HepG2 (cell line): ENCODE results near the gene CILP2. TPM values are rescaled to one million over a fixed set of nuclear protein-coding genes. Genes with fewer than 3 reads are reported as not detected.
A peak's percentile ranks its signal among the peaks of the same experiment; 100 is the strongest.

Experiments used
- ATF7 ChIP-seq, 2 experiments: fragments of 450-650 bp in 1 of 2; sonication (generic) in 1 of 2; formaldehyde crosslinking in 1 of 2; IDR thresholded peaks; 2 replicates each; pipeline versions ENCODE4 v1.4.0 to v1.6.1; 2016 to 2020; ENCODE audit warnings: antibody characterized with exemption in 1 of 2, mild to moderate bottlenecking in 1 of 2, missing genetic modification reagents in 1 of 2
- GATA4 ChIP-seq: sonication (generic); IDR thresholded peaks from 2 replicates; pipeline ENCODE4 v1.6.1; 2016; ENCODE audit warnings: antibody characterized with exemption, low read depth, borderline replicate concordance
- IRF9 ChIP-seq: sonication (generic); formaldehyde crosslinking; IDR thresholded peaks from 2 replicates; pipeline ENCODE4 v1.8.0; 2022; ENCODE audit warnings: missing genetic modification reagents, mild to moderate bottlenecking, borderline replicate concordance
- MYNN ChIP-seq: sonication (generic); formaldehyde crosslinking; IDR thresholded peaks from 2 replicates; pipeline ENCODE4 v1.4.0; 2020; ENCODE audit warnings: mild to moderate bottlenecking, low read depth, missing genetic modification reagents
- SALL2 ChIP-seq: sonication (generic); formaldehyde crosslinking; IDR thresholded peaks from 2 replicates; pipeline ENCODE4 v1.8.1; 2023; ENCODE audit warnings: mild to moderate bottlenecking, missing genetic modification reagents, inconsistent platforms
- YEATS4 ChIP-seq: sonication (generic); formaldehyde crosslinking; IDR thresholded peaks from 2 replicates; pipeline ENCODE4 v1.4.0; 2020; ENCODE audit warnings: missing genetic modification reagents, borderline replicate concordance
- ZNF558 ChIP-seq: sonication (generic); formaldehyde crosslinking; IDR thresholded peaks from 2 replicates; pipeline ENCODE4 v1.9.0; 2022; ENCODE audit warnings: mild to moderate bottlenecking, missing genetic modification reagents, borderline replicate concordance
- ZNF704 ChIP-seq: sonication (generic); formaldehyde crosslinking; IDR thresholded peaks from 2 replicates; pipeline ENCODE4 v1.8.1; 2023; ENCODE audit warnings: mild to moderate bottlenecking, inconsistent platforms, moderate library complexity, missing genetic modification reagents, borderline replicate concordance
- ZNF746 ChIP-seq: sonication (generic); formaldehyde crosslinking; IDR thresholded peaks from 2 replicates; pipeline ENCODE4 v1.8.0; 2022; ENCODE audit warnings: mild to moderate bottlenecking, missing genetic modification reagents
- polyA plus RNA-seq, 8 experiments: library from polyadenylated mRNA; depleted of rRNA in 3 of 8; stranded (reverse) in 7 of 8; unstranded in 1 of 8; fragments of >200 nt; fragmentation: Illumina TruSeq in 4 of 8; extraction: Trizol in 4 of 8; gene quantifications; 2 replicates each; pipeline versions ENCODE4 v1.2.1 to v1.2.3, GENCODE V29; 2011 to 2016; ENCODE audit warnings: low read depth in 4 of 8, missing spikeins in 1 of 8, mixed read lengths in 1 of 8; ENCODE audit not compliant: insufficient read depth in 1 of 8
- total RNA-seq, 5 experiments: library from RNA; depleted of rRNA; stranded (reverse); fragments of >200 nt; fragmentation: Illumina TruSeq; extraction: Trizol; gene quantifications; 2 replicates each; pipeline ENCODE4 v1.2.3, GENCODE V29; 2016; ENCODE audit warnings: low read depth in 1 of 5
- TF ChIP-seq, protein P1 (sequence below): sonication (generic); formaldehyde crosslinking; IDR thresholded peaks from 2 replicates; pipeline ENCODE4 v1.5.0; 2020; ENCODE audit warnings: mild to moderate bottlenecking, missing genetic modification reagents, borderline replicate concordance
- TF ChIP-seq, protein P2 (sequence below): sonication (generic); formaldehyde crosslinking; IDR thresholded peaks from 2 replicates; pipeline ENCODE4; 2020; ENCODE audit warnings: missing genetic modification reagents, mild to moderate bottlenecking, borderline replicate concordance

Gene CILP2
- total and polyA plus RNA-seq, 2 of the 13 experiments (the other 11 are each of a cell fraction or from before 2014, with no cell fraction given): 0.09 to 0.37 TPM

DNA sequence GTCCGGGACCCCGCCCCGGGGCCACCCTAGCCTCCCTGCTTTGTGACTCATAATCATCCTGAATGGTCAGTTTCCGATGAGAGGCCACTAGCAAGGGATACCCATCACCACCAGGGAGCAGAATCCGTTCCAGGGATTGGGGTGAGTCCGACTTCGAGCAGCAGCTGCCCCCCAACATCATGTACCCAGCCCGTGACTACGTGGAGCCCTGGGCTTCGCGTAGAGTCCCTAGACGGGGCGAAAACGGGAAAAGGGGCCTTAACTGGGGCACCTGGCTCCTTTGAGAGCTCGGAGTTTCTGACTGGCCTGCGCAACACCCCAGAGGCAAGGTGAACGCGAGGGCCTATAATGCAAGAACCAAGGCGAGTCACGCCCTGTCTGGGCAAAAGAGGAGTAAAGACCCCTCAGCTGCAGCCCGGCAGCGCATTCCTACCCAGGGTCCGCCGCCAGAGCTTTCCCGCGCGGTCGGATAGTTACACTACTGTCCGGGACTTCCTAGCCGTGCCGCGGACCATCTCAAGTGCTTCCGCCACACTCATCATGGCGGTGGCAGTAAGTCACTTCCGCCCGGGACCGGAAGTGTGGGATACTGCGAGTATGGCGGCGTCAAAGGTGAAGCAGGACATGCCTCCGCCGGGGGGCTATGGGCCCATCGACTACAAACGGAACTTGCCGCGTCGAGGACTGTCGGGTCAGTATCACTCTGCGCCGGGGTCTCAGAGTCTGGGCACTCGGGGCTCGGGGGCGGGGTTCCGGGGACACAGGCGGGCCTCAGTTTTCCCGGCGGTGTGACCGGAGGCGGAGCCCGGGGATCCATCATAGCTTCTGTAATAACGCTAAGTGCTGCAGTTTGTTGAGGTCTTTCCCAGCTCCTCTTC is 22.2 kb upstream of the CILP2 start, which contains the start of gene NDUFA13 (continued):
- TF ChIP-seq, protein P1, sequence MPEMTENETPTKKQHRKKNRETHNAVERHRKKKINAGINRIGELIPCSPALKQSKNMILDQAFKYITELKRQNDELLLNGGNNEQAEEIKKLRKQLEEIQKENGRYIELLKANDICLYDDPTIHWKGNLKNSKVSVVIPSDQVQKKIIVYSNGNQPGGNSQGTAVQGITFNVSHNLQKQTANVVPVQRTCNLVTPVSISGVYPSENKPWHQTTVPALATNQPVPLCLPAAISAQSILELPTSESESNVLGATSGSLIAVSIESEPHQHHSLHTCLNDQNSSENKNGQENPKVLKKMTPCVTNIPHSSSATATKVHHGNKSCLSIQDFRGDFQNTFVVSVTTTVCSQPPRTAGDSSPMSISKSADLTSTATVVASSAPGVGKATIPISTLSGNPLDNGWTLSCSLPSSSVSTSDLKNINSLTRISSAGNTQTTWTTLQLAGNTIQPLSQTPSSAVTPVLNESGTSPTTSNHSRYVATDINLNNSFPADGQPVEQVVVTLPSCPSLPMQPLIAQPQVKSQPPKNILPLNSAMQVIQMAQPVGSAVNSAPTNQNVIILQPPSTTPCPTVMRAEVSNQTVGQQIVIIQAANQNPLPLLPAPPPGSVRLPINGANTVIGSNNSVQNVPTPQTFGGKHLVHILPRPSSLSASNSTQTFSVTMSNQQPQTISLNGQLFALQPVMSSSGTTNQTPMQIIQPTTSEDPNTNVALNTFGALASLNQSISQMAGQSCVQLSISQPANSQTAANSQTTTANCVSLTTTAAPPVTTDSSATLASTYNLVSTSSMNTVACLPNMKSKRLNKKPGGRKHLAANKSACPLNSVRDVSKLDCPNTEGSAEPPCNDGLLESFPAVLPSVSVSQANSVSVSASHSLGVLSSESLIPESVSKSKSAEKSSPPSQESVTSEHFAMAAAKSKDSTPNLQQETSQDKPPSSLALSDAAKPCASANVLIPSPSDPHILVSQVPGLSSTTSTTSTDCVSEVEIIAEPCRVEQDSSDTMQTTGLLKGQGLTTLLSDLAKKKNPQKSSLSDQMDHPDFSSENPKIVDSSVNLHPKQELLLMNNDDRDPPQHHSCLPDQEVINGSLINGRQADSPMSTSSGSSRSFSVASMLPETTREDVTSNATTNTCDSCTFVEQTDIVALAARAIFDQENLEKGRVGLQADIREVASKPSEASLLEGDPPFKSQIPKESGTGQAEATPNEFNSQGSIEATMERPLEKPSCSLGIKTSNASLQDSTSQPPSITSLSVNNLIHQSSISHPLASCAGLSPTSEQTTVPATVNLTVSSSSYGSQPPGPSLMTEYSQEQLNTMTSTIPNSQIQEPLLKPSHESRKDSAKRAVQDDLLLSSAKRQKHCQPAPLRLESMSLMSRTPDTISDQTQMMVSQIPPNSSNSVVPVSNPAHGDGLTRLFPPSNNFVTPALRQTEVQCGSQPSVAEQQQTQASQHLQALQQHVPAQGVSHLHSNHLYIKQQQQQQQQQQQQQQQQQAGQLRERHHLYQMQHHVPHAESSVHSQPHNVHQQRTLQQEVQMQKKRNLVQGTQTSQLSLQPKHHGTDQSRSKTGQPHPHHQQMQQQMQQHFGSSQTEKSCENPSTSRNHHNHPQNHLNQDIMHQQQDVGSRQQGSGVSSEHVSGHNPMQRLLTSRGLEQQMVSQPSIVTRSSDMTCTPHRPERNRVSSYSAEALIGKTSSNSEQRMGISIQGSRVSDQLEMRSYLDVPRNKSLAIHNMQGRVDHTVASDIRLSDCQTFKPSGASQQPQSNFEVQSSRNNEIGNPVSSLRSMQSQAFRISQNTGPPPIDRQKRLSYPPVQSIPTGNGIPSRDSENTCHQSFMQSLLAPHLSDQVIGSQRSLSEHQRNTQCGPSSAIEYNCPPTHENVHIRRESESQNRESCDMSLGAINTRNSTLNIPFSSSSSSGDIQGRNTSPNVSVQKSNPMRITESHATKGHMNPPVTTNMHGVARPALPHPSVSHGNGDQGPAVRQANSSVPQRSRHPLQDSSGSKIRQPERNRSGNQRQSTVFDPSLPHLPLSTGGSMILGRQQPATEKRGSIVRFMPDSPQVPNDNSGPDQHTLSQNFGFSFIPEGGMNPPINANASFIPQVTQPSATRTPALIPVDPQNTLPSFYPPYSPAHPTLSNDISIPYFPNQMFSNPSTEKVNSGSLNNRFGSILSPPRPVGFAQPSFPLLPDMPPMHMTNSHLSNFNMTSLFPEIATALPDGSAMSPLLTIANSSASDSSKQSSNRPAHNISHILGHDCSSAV (CRISPR knock-in tag): no peak
- 0 out of 2 replicates have a peak, but pooled peaks have one; percentile 58 for TF ChIP-seq ZNF746
- TF ChIP-seq MYNN (CRISPR knock-in tag): no peak
- TF ChIP-seq IRF9 (CRISPR knock-in tag): peak; percentile 72; the same call in 1 of the 2 replicates
- no peak for TF ChIP-seq ZNF558
- TF ChIP-seq YEATS4 (CRISPR knock-in tag): peak; percentile 93
- peak; percentile 80; the same call in 1 of the 2 replicates for TF ChIP-seq SALL2 (CRISPR knock-in tag)
- no peak for TF ChIP-seq ATF7 (IDR thresholded peaks at IDR 0.05)
- TF ChIP-seq ATF7 (CRISPR knock-in tag; IDR thresholded peaks at IDR 0.05): peak; percentile 77
- TF ChIP-seq ZNF704 (CRISPR knock-in tag): no peak
- TF ChIP-seq, protein P2, sequence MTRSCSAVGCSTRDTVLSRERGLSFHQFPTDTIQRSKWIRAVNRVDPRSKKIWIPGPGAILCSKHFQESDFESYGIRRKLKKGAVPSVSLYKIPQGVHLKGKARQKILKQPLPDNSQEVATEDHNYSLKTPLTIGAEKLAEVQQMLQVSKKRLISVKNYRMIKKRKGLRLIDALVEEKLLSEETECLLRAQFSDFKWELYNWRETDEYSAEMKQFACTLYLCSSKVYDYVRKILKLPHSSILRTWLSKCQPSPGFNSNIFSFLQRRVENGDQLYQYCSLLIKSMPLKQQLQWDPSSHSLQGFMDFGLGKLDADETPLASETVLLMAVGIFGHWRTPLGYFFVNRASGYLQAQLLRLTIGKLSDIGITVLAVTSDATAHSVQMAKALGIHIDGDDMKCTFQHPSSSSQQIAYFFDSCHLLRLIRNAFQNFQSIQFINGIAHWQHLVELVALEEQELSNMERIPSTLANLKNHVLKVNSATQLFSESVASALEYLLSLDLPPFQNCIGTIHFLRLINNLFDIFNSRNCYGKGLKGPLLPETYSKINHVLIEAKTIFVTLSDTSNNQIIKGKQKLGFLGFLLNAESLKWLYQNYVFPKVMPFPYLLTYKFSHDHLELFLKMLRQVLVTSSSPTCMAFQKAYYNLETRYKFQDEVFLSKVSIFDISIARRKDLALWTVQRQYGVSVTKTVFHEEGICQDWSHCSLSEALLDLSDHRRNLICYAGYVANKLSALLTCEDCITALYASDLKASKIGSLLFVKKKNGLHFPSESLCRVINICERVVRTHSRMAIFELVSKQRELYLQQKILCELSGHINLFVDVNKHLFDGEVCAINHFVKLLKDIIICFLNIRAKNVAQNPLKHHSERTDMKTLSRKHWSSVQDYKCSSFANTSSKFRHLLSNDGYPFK (CRISPR knock-in tag): peak; percentile 100
- no peak for TF ChIP-seq GATA4
